ENCODE measurements around the gene ZNF444.
"Not testable (repeated sequence)": the region's sequence is repeated elsewhere in the genome, so short reads cannot be mapped to it uniquely, and the experiment has no call there.

ZNF444 gene

DNA sequence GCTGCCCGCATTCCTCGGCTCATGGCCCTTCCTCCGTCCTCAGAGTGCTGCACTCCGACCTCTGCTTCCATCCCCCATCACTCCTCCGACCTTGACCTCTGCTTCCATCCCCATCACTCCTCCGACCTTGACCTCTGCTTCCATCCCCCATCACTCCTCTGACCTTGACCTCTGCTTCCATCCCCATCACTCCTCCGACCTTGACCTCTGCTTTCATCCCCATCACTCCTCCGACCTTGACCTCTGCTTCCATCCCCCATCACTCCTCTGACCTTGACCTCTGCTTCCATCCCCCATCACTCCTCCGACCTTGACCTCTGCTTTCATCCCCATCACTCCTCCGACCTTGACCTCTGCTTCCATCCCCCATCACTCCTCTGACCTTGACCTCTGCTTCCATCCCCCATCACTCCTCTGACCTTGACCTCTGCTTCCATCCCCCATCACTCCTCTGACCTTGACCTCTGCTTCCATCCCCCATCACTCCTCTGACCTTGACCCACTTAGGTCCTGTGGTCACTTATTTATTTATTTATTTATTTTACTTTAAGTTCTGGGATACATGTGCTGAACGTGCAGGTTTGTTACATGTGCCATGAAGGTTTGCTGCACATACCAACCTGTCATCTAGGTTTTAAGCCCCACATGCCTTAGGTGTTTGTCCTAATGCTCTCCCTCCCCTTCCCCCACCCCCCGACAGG lies 8.0 kb downstream of the ZNF444 start:
- not testable (repeated sequence) for H4K5ac ChIP-seq (ENCODE audit: low read length); H3K36me3 ChIP-seq (ENCODE audit: control insufficient read depth, insufficient read depth, low read length); DNase-seq; H3K56ac ChIP-seq (ENCODE audit: low read length); H3K4me3 ChIP-seq (ENCODE audit: low read length); H3K4me2 ChIP-seq (ENCODE audit: low read length); H4K8ac ChIP-seq (ENCODE audit: low read depth, low read length); H3K27ac ChIP-seq (ENCODE audit: low read depth, low read length); H3K79me2 ChIP-seq (ENCODE audit: control insufficient read depth, insufficient read depth, low read length); H2AK5ac ChIP-seq (ENCODE audit: low read length); H3K79me1 ChIP-seq (ENCODE audit: low read length); H3K9ac ChIP-seq (ENCODE audit: low read length); H3K4me1 ChIP-seq (ENCODE audit: control insufficient read depth, low read depth, low read length); H3K27me3 ChIP-seq (ENCODE audit: insufficient read depth, low read length, poor library complexity); H3K4ac ChIP-seq (ENCODE audit: low read depth, low read length); H2BK120ac ChIP-seq (ENCODE audit: low read depth, low read length); H3K18ac ChIP-seq (ENCODE audit: low read length); H2BK5ac ChIP-seq (ENCODE audit: low read length); H2BK15ac ChIP-seq (replicated peaks; ENCODE audit: low read depth); H3K23ac ChIP-seq (ENCODE audit: low read length)
- WGBS (ENCODE audit: extremely low coverage, insufficient coverage, low lambda C conversion rate) = no CpG with 5 or more reads among the region's 12 CpGs

DNA sequence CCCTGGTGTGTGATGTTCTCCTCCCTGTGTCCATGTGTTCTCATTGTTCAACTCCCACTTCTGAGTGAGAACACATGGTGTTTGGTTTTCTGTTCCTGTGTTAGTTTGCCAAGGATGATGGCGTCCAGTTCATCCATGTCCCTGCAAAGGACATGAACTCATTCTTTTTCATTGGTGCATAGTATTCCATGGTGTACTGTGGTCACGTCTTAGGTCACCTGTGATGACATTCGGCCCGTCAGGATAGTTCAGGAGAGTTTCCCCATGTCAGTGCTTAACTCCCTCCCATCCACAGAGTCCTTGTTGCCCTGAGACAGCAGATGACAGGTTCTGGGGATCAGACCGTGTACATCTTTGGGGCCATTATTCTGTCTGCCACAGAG lies 8.6 kb downstream of the ZNF444 start:
- Histone ChIP-seq H3K79me1 (ENCODE audit: low read length) (peaks cover 5% of the 10 kb centered on the region), H3K4me1 (ENCODE audit: control insufficient read depth, low read depth, low read length) (peaks cover 9% of the 10 kb centered on the region), H3K23ac (ENCODE audit: low read length) (no peak overlapping the region), H4K5ac (ENCODE audit: low read length) (no peak overlapping the region), H3K4me2 (ENCODE audit: low read length) (no peak overlapping the region), H3K27me3 (ENCODE audit: insufficient read depth, low read length, poor library complexity) (no peaks in the 10 kb centered on the region), H2BK120ac (ENCODE audit: low read depth, low read length) (no peak overlapping the region), H2BK5ac (ENCODE audit: low read length) (no peak overlapping the region), H2AK5ac (ENCODE audit: low read length) (no peak overlapping the region), H3K36me3 (ENCODE audit: control insufficient read depth, insufficient read depth, low read length) (no peaks in the 10 kb centered on the region), H4K8ac (ENCODE audit: low read depth, low read length) (no peak overlapping the region), H3K27ac (ENCODE audit: low read depth, low read length) (no peak overlapping the region), H3K4ac (ENCODE audit: low read depth, low read length) (no peak overlapping the region), H3K79me2 (ENCODE audit: control insufficient read depth, insufficient read depth, low read length) (peaks cover 4% of the 10 kb centered on the region), H2BK15ac (replicated peaks; ENCODE audit: low read depth) (no peak overlapping the region), H3K9ac (ENCODE audit: low read length) (no peak overlapping the region), H3K18ac (ENCODE audit: low read length) (no peak overlapping the region), H3K4me3 (ENCODE audit: low read length) (no peak overlapping the region), H3K56ac (ENCODE audit: low read length) (no peak overlapping the region)
- WGBS (ENCODE audit: extremely low coverage, insufficient coverage, low lambda C conversion rate) = no CpG with 5 or more reads among the region's 5 CpGs
- no peak for DNase-seq

DNA sequence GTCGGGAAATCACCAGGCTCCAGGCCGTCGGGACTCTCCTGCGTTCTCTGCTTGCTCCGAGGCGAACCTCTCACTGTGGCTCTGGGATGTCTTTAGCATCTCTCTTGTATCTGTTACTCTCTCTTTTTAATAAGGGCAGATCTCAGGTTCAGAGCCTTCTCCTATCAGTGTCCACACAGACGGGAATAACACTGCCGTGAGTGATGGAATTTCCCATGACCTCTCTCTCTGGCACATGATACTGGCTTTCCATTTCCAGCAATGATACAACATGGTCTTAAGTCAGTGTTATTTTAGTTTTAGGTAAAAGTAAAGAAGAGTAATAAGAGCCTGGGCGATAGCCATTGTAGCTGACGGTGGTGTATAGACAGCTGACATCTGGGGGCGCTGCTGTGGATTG lies 9.3 kb downstream of the ZNF444 start:
- H3K79me2 ChIP-seq (ENCODE audit: control insufficient read depth, insufficient read depth, low read length) = peaks cover 4% of the 10 kb centered on the region
- no CpG with 5 or more reads among the region's 11 CpGs for WGBS (ENCODE audit: extremely low coverage, insufficient coverage, low lambda C conversion rate)
- no peaks in the 10 kb centered on the region for H3K36me3 ChIP-seq (ENCODE audit: control insufficient read depth, insufficient read depth, low read length)
- H3K27ac ChIP-seq (ENCODE audit: low read depth, low read length) = no peak overlapping the region
- no peak overlapping the region for H2BK120ac ChIP-seq (ENCODE audit: low read depth, low read length)
- peaks cover 9% of the 10 kb centered on the region for H3K4me1 ChIP-seq (ENCODE audit: control insufficient read depth, low read depth, low read length)
- H3K4ac ChIP-seq (ENCODE audit: low read depth, low read length) = no peak overlapping the region
- no peak overlapping the region for H3K4me2 ChIP-seq (ENCODE audit: low read length)
- H3K56ac ChIP-seq (ENCODE audit: low read length) = no peak overlapping the region
- no peak overlapping the region for H2BK5ac ChIP-seq (ENCODE audit: low read length)
- H3K4me3 ChIP-seq (ENCODE audit: low read length) = no peak overlapping the region
- H4K5ac ChIP-seq (ENCODE audit: low read length) = no peak overlapping the region
- no peaks in the 10 kb centered on the region for H3K27me3 ChIP-seq (ENCODE audit: insufficient read depth, low read length, poor library complexity)
- no peak overlapping the region for H2BK15ac ChIP-seq (replicated peaks; ENCODE audit: low read depth)
- H4K8ac ChIP-seq (ENCODE audit: low read depth, low read length) = no peak overlapping the region
- H3K79me1 ChIP-seq (ENCODE audit: low read length) = peaks cover 6% of the 10 kb centered on the region
- H3K23ac ChIP-seq (ENCODE audit: low read length) = no peak overlapping the region
- no peak for DNase-seq
- no peak overlapping the region for H3K18ac ChIP-seq (ENCODE audit: low read length)
- no peak overlapping the region for H3K9ac ChIP-seq (ENCODE audit: low read length)
- H2AK5ac ChIP-seq (ENCODE audit: low read length) = no peak overlapping the region

DNA sequence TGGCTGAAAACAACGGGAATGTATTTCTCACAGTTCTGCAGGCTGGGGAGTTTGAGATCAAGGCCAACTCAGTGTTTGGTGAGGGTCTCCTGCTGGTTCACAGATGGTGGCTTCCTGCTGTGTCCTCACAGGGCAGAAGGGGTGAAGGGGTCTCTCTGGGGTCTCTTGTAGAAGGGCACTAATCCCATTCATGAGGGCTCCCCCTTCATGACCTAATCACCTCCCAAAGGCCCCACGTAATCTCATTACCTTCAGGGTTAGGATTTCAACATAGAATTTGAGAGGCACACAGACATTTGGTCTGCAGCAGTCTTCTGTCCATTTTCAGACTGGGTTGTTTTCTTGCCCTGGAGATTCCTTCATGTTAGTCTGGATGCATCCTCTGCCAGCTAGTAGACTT lies 11.6 kb downstream of the ZNF444 start:
- no peak for DNase-seq
- Histone ChIP-seq H2AK5ac (ENCODE audit: low read length) (no peak overlapping the region), H4K8ac (ENCODE audit: low read depth, low read length) (no peak overlapping the region), H3K4me2 (ENCODE audit: low read length) (no peak overlapping the region), H2BK120ac (ENCODE audit: low read depth, low read length) (no peak overlapping the region), H4K5ac (ENCODE audit: low read length) (no peak overlapping the region), H2BK15ac (replicated peaks; ENCODE audit: low read depth) (no peak overlapping the region), H3K27ac (ENCODE audit: low read depth, low read length) (peak overlapping the region; percentile 80), H3K56ac (ENCODE audit: low read length) (no peak overlapping the region), H3K4ac (ENCODE audit: low read depth, low read length) (no peak overlapping the region), H3K9ac (ENCODE audit: low read length) (no peak overlapping the region), H3K79me1 (ENCODE audit: low read length) (peaks cover 7% of the 10 kb centered on the region), H3K4me3 (ENCODE audit: low read length) (no peak overlapping the region), H3K27me3 (ENCODE audit: insufficient read depth, low read length, poor library complexity) (no peaks in the 10 kb centered on the region), H3K23ac (ENCODE audit: low read length) (no peak overlapping the region), H3K79me2 (ENCODE audit: control insufficient read depth, insufficient read depth, low read length) (peaks cover 4% of the 10 kb centered on the region), H2BK5ac (ENCODE audit: low read length) (no peak overlapping the region), H3K36me3 (ENCODE audit: control insufficient read depth, insufficient read depth, low read length) (no peaks in the 10 kb centered on the region), H3K18ac (ENCODE audit: low read length) (no peak overlapping the region), H3K4me1 (ENCODE audit: control insufficient read depth, low read depth, low read length) (peaks cover 9% of the 10 kb centered on the region)
- WGBS (ENCODE audit: extremely low coverage, insufficient coverage, low lambda C conversion rate) = no CpG with 5 or more reads among the region's 2 CpGs

DNA sequence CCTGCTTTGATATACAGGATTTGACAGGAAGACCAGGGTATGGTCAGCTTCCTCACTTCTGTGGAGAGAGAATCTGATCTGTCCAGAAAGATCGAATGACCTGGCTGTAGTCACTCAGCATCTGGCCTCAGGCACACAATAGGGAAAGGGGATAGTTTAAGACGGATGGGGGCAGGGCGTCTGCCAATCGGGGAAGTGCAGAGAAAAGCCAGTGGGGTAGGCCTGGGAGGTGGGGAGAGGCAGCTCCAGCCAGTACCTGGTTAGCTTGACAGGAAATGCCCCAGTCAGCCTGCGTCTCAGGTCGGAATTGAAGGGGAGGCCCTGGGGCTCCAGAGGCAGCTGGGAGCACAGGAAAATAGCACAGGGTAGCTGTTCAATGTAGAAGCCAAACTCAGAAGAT lies 12.4 kb downstream of the ZNF444 start:
- Histone ChIP-seq H3K4me1 (ENCODE audit: control insufficient read depth, low read depth, low read length) (peaks cover 9% of the 10 kb centered on the region), H3K23ac (ENCODE audit: low read length) (no peak overlapping the region), H2AK5ac (ENCODE audit: low read length) (no peak overlapping the region), H4K8ac (ENCODE audit: low read depth, low read length) (no peak overlapping the region), H2BK120ac (ENCODE audit: low read depth, low read length) (peak overlapping the region; percentile 0), H2BK15ac (replicated peaks; ENCODE audit: low read depth) (no peak overlapping the region), H3K4me2 (ENCODE audit: low read length) (peak overlapping the region; percentile 15), H3K4ac (ENCODE audit: low read depth, low read length) (no peak overlapping the region), H3K18ac (ENCODE audit: low read length) (no peak overlapping the region), H3K56ac (ENCODE audit: low read length) (peak overlapping the region; percentile 77), H3K79me2 (ENCODE audit: control insufficient read depth, insufficient read depth, low read length) (peaks cover 4% of the 10 kb centered on the region), H3K79me1 (ENCODE audit: low read length) (peaks cover 7% of the 10 kb centered on the region), H3K27me3 (ENCODE audit: insufficient read depth, low read length, poor library complexity) (no peaks in the 10 kb centered on the region), H2BK5ac (ENCODE audit: low read length) (peak overlapping the region; percentile 71), H3K9ac (ENCODE audit: low read length) (peak overlapping the region; percentile 47), H3K27ac (ENCODE audit: low read depth, low read length) (peak overlapping the region; percentile 80), H4K5ac (ENCODE audit: low read length) (no peak overlapping the region), H3K36me3 (ENCODE audit: control insufficient read depth, insufficient read depth, low read length) (no peaks in the 10 kb centered on the region), H3K4me3 (ENCODE audit: low read length) (no peak overlapping the region)
- peak; percentile 96 for DNase-seq
- no CpG with 5 or more reads among the region's 6 CpGs for WGBS (ENCODE audit: extremely low coverage, insufficient coverage, low lambda C conversion rate)

DNA sequence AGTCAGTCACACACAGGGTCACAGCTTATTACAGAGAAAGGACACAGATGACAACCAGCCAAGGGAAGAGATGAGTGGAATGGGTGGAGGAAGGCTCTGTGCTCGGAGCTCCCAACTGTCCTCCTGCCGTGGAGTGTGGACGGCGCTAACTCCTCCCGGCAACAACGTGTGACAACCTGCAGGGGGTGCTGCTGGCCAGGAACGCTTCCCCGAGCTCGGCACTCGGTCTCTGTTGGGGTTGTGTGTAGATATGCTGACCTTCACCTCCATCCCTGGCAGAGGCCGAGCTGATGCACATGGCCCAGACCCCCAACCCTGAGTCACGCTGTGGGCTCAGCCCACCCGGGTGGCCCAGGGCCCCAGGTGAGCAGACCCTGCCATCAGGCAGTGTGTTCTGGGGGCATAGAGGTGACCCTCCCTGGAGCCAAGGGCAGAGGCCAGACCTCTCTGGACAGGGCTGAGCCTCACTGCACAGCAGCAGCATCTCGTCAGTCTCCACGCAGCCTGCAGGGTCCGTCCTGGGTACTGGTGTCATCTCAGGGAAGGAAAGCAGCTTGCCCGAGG lies 14.1 kb downstream of the ZNF444 start:
- Histone ChIP-seq H3K4ac (ENCODE audit: low read depth, low read length) (no peak overlapping the region), H3K56ac (ENCODE audit: low read length) (peak overlapping the region; percentile 44), H3K4me3 (ENCODE audit: low read length) (no peak overlapping the region), H2BK5ac (ENCODE audit: low read length) (no peak overlapping the region), H3K9ac (ENCODE audit: low read length) (no peak overlapping the region), H2BK15ac (replicated peaks; ENCODE audit: low read depth) (no peak overlapping the region), H3K23ac (ENCODE audit: low read length) (no peak overlapping the region), H3K79me1 (ENCODE audit: low read length) (peaks cover 4% of the 10 kb centered on the region), H3K79me2 (ENCODE audit: control insufficient read depth, insufficient read depth, low read length) (no peaks in the 10 kb centered on the region), H3K4me1 (ENCODE audit: control insufficient read depth, low read depth, low read length) (peaks cover 9% of the 10 kb centered on the region), H2BK120ac (ENCODE audit: low read depth, low read length) (no peak overlapping the region), H3K36me3 (ENCODE audit: control insufficient read depth, insufficient read depth, low read length) (no peaks in the 10 kb centered on the region), H3K18ac (ENCODE audit: low read length) (no peak overlapping the region), H4K8ac (ENCODE audit: low read depth, low read length) (no peak overlapping the region), H3K27me3 (ENCODE audit: insufficient read depth, low read length, poor library complexity) (no peaks in the 10 kb centered on the region), H3K4me2 (ENCODE audit: low read length) (no peak overlapping the region), H3K27ac (ENCODE audit: low read depth, low read length) (no peak overlapping the region), H2AK5ac (ENCODE audit: low read length) (no peak overlapping the region), H4K5ac (ENCODE audit: low read length) (no peak overlapping the region)
- peak; percentile 70 for DNase-seq
- WGBS (ENCODE audit: extremely low coverage, insufficient coverage, low lambda C conversion rate) = no CpG with 5 or more reads among the region's 17 CpGs
